DOHH2 (cell line): ENCODE data around the gene KCNE1.
"Not testable (repeated sequence)": the region's sequence is repeated elsewhere in the genome, so short reads cannot be mapped to it uniquely, and the experiment has no call there.

Source experiments
- EZH2phosphoT487 ChIP-seq: fragments of 200-600 bp; sonication (generic); IDR thresholded peaks from 2 replicates; pipeline ENCODE4 v1.6.1; 2017; ENCODE audit warnings: borderline replicate concordance, mild to moderate bottlenecking, antibody characterized with exemption, low read length, moderate library complexity, mixed read lengths
- TF ChIP-seq, protein P1 (sequence below): fragments of 200-600 bp; sonication (generic); IDR thresholded peaks from one replicate; pipeline ENCODE4 v1.5.1; 2014; ENCODE audit warnings: antibody characterized with exemption, mild to moderate bottlenecking, low read depth, low read length; ENCODE audit not compliant: poor library complexity, severe bottlenecking

- TF ChIP-seq, protein P1, sequence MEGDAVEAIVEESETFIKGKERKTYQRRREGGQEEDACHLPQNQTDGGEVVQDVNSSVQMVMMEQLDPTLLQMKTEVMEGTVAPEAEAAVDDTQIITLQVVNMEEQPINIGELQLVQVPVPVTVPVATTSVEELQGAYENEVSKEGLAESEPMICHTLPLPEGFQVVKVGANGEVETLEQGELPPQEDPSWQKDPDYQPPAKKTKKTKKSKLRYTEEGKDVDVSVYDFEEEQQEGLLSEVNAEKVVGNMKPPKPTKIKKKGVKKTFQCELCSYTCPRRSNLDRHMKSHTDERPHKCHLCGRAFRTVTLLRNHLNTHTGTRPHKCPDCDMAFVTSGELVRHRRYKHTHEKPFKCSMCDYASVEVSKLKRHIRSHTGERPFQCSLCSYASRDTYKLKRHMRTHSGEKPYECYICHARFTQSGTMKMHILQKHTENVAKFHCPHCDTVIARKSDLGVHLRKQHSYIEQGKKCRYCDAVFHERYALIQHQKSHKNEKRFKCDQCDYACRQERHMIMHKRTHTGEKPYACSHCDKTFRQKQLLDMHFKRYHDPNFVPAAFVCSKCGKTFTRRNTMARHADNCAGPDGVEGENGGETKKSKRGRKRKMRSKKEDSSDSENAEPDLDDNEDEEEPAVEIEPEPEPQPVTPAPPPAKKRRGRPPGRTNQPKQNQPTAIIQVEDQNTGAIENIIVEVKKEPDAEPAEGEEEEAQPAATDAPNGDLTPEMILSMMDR: not testable (repeated sequence)
- not testable (repeated sequence) for TF ChIP-seq EZH2phosphoT487
These were observed 82.3 kb downstream of the KCNE1 start for GRCh38 chr21:34429710-34430109.
